GM12872 (cell line): ENCODE measurements around the gene TRAF2.
A peak's percentile ranks its signal among the peaks of the same experiment; 100 is the strongest.

Experiments used
- CTCF ChIP-seq: IDR thresholded peaks from 3 replicates; pipeline ENCODE4 v1.5.1; 2011; ENCODE audit warnings: low read depth, mild to moderate bottlenecking, low read length, moderate library complexity; ENCODE audit not compliant: insufficient read depth

The TRAF2 gene

GRCh38 chr9:136941231-136942111, 55.2 kb downstream of the TRAF2 start:
- TF ChIP-seq CTCF: no peak

- TF ChIP-seq CTCF: no peak
Observed at GRCh38 chr9:136942112-136942880, 56.0 kb downstream of the TRAF2 start.

- no peak for TF ChIP-seq CTCF
Observed at GRCh38 chr9:136942881-136943230, 56.5 kb downstream of the TRAF2 start.

- no peak for TF ChIP-seq CTCF
Observed at GRCh38 chr9:136943291-136944211, 57.2 kb downstream of the TRAF2 start.

- TF ChIP-seq CTCF: 0 out of 3 replicates have a peak, but pooled peaks have one; percentile 8
Observed at GRCh38 chr9:136944212-136944518, 57.8 kb downstream of the TRAF2 start.

- TF ChIP-seq CTCF: peak; percentile 92
Observed at GRCh38 chr9:136944519-136945332, 58.4 kb downstream of the TRAF2 start, which contains the start of the genes C8G and FBXW5. C8G (plus strand) TSS chr9:136945243; CDS start chr9:136945321, 78 bp downstream. FBXW5 (minus strand) TSS chr9:136944738; CDS start chr9:136944083, 655 bp downstream.
